Tibial artery (tissue), 4 donors: ENCODE data around the gene NOS1.

Experiments used
- DNase-seq, 2 donors: peaks; one replicate each; pipeline ENCODE4 v3.0.0-alpha.2; 2019
- H3K27ac ChIP-seq, 2 donors: fragments of 200-600 bp; sonication (generic) in 1 of 2; 1 replicate in 1 of 2; 2 replicates in 1 of 2; pipeline ENCODE4 v1.5.1; 2018 to 2019; ENCODE audit warnings: mild to moderate bottlenecking in 1 of 2
- H3K27me3 ChIP-seq, 2 donors: fragments of 200-600 bp; sonication (generic) in 1 of 2; one replicate each; pipeline versions ENCODE4 v1.5.1 to v1.6.0; 2016 to 2019
- H3K36me3 ChIP-seq, 3 donors: fragments of 200-600 bp; sonication (generic) in 2 of 3; one replicate each; pipeline ENCODE4 v1.5.1; 2016 to 2019; ENCODE audit warnings: mild to moderate bottlenecking in 2 of 3
- H3K4me1 ChIP-seq, 4 donors: fragments of 200-600 bp; sonication (generic) in 2 of 4; 1 replicate in 3 of 4; 2 replicates in 1 of 4; pipeline ENCODE4 v1.5.1; 2016 to 2019
- H3K4me3 ChIP-seq, 2 donors: fragments of 200-600 bp; sonication (generic) in 1 of 2; 1 replicate in 1 of 2; 2 replicates in 1 of 2; pipeline ENCODE4 v1.5.1; 2018 to 2019; ENCODE audit warnings: mild to moderate bottlenecking in 2 of 2
- H3K9me3 ChIP-seq, 3 donors: fragments of 200-600 bp; sonication (generic) in 1 of 3; one replicate each; pipeline ENCODE4 v1.5.1; 2016 to 2019
- CTCF ChIP-seq, 2 experiments: fragments of 200-600 bp in 1 of 2; fragments of 450-650 bp in 1 of 2; IDR thresholded peaks; one replicate each; pipeline ENCODE4 v1.5.1; 2017 to 2019; ENCODE audit warnings: antibody characterized with exemption in 2 of 2, mild to moderate bottlenecking in 1 of 2, moderate library complexity in 1 of 2
- intact Hi-C: fragments of 100-400 bp; cut with DNase I; formaldehyde crosslinking; loops from one replicate; pipeline ENCODE4 v1.15.0; 2023; ENCODE audit warnings: low total_unique reads

NOS1 gene

DNA sequence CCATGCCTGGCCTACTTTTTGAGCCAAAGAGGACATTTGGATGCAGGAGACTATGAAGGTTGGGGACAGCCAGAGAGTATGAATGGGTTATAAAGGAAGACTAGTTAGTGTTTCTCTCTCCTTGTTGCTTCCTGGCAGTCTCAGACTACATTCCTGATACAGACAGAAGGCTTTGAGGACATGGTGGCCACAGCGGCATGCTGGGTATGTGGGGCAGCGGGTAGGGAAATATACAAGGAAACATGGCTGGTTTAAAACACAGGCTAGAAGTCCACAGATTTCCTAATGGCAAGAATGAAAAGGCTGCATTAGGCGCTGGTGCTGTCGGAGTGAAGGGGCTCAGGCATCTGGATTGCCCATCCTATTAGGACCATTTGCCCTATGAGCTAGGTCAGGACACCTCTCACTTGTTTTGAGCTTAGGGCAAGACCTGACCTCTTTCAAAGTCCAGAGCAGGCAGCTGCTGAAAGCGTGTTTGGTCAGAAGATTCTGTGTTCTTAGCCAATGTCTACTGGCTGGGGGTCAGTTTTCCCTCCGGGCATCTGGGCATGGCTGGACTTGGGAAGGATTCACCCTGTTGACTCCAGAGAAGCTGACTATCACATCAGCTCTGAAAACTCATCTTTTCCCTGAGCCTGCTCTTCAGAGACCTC is 151.0 kb downstream of the NOS1 start:
- H3K4me1 ChIP-seq, result no peaks in the 10 kb centered on the region
- no peak for DNase-seq
- H3K4me3 ChIP-seq, result no peak overlapping the region
- H3K27ac ChIP-seq, result no peak overlapping the region
- TF ChIP-seq CTCF (IDR thresholded peaks at IDR 0.05), result no peak
- no peaks in the 10 kb centered on the region for H3K9me3 ChIP-seq
- intact Hi-C loops, result loop anchor here (2.0 kb wide), 1 partner anchor 626 kb away; no protein-coding TSS in a partner anchor
- peaks cover 0 to 38% of the 10 kb centered on the region in 2 donors for H3K27me3 ChIP-seq
- no peaks in the 10 kb centered on the region for H3K36me3 ChIP-seq

DNA sequence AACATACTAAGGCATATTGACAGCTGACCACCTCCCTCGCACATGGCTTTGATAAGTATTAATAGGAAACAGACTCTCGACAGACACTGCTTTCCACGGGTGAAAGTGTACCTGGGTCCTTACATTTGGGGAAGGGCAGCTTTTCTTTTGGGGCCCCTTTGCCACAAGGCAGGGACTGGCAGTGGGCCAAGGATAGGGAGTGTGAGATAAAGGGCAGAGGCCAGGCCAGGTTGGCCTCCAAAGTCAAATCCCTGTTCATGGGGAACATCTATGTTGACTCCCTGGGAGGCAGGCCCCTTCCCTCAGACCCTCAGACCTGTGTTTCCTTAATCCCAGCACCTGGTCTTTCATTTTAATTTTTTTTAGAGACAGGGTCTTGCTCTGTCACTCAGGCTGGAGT is 151.8 kb downstream of the NOS1 start:
- peaks cover 0 to 38% of the 10 kb centered on the region in 2 donors for H3K27me3 ChIP-seq
- no peaks in the 10 kb centered on the region for H3K4me1 ChIP-seq
- no peak for DNase-seq
- intact Hi-C loops, result loop anchor here (2.0 kb wide), 1 partner anchor 627 kb away; no protein-coding TSS in a partner anchor
- no peak overlapping the region for H3K4me3 ChIP-seq
- no peaks in the 10 kb centered on the region for H3K36me3 ChIP-seq
- H3K9me3 ChIP-seq, result no peaks in the 10 kb centered on the region
- no peak for TF ChIP-seq CTCF (IDR thresholded peaks at IDR 0.05)
- H3K27ac ChIP-seq, result no peak overlapping the region

- no peak for DNase-seq
- H3K36me3 ChIP-seq, result no peaks in the 10 kb centered on the region
- H3K27me3 ChIP-seq, result peaks cover 0 to 38% of the 10 kb centered on the region in 2 donors
- H3K27ac ChIP-seq, result no peak overlapping the region
- H3K4me1 ChIP-seq, result no peaks in the 10 kb centered on the region
- intact Hi-C loops, result no loop called here
- H3K4me3 ChIP-seq, result no peak overlapping the region
- TF ChIP-seq CTCF (IDR thresholded peaks at IDR 0.05), result no peak
- no peaks in the 10 kb centered on the region for H3K9me3 ChIP-seq
These were observed 152.5 kb downstream of the NOS1 start for GRCh38 chr12:117208811-117209455.

- Histone ChIP-seq H3K27ac (no peak overlapping the region), H3K36me3 (no peaks in the 10 kb centered on the region), H3K27me3 (peaks cover 0 to 38% of the 10 kb centered on the region in 2 donors), H3K4me1 (no peaks in the 10 kb centered on the region), H3K9me3 (no peaks in the 10 kb centered on the region), H3K4me3 (no peak overlapping the region)
- TF ChIP-seq CTCF (IDR thresholded peaks at IDR 0.05), result no peak
- DNase-seq, result no peak
- intact Hi-C loops, result no loop called here
These were observed 153.2 kb downstream of the NOS1 start for GRCh38 chr12:117208206-117208605.

GRCh38 chr12:117207675-117208074 is 153.8 kb downstream of the NOS1 start:
- Histone ChIP-seq H3K27ac (no peak overlapping the region), H3K36me3 (no peaks in the 10 kb centered on the region), H3K4me3 (no peak overlapping the region), H3K4me1 (no peaks in the 10 kb centered on the region), H3K27me3 (peaks cover 0 to 38% of the 10 kb centered on the region in 2 donors), H3K9me3 (no peaks in the 10 kb centered on the region)
- intact Hi-C loops, result no loop called here
- no peak for TF ChIP-seq CTCF (IDR thresholded peaks at IDR 0.05)
- no peak for DNase-seq
